Mesodermal cell (in vitro differentiated cells): Measurements from ENCODE around the gene COLEC12.

Experiments used
- H3K27ac ChIP-seq: 2 replicates; pipeline ENCODE4 v1.7.0; 2013; ENCODE audit warnings: mild to moderate bottlenecking, low read depth, low read length, moderate library complexity; ENCODE audit not compliant: severe bottlenecking
- H3K36me3 ChIP-seq: 2 replicates; pipeline ENCODE4 v1.7.1; 2013; ENCODE audit warnings: mild to moderate bottlenecking, low read length, moderate library complexity; ENCODE audit not compliant: control insufficient read depth, insufficient read depth
- H3K4me1 ChIP-seq: one replicate; pipeline ENCODE4 v1.7.1; 2013; ENCODE audit warnings: mild to moderate bottlenecking, low read length; ENCODE audit not compliant: insufficient read depth, control insufficient read depth, poor library complexity, severe bottlenecking
- H3K4me3 ChIP-seq: 2 replicates; pipeline ENCODE4 v1.7.0; 2013; ENCODE audit warnings: low read length, control low read depth, mild to moderate bottlenecking; ENCODE audit not compliant: insufficient read depth, poor library complexity, severe bottlenecking; ENCODE audit errors: extremely low read depth
- H3K9me3 ChIP-seq: 2 replicates; pipeline ENCODE4 v1.7.1; 2013; ENCODE audit warnings: mild to moderate bottlenecking, low read length, moderate library complexity; ENCODE audit not compliant: control insufficient read depth
- WGBS, 2 experiments: methylation state at CpG; one replicate each; pipeline ENCODE4 v1.1.5; 2013; ENCODE audit warnings: missing lambda C conversion rate in 2 of 2; ENCODE audit not compliant: insufficient coverage in 2 of 2; 5-methylcytosine and 5-hydroxymethylcytosine counted together

Gene COLEC12

DNA sequence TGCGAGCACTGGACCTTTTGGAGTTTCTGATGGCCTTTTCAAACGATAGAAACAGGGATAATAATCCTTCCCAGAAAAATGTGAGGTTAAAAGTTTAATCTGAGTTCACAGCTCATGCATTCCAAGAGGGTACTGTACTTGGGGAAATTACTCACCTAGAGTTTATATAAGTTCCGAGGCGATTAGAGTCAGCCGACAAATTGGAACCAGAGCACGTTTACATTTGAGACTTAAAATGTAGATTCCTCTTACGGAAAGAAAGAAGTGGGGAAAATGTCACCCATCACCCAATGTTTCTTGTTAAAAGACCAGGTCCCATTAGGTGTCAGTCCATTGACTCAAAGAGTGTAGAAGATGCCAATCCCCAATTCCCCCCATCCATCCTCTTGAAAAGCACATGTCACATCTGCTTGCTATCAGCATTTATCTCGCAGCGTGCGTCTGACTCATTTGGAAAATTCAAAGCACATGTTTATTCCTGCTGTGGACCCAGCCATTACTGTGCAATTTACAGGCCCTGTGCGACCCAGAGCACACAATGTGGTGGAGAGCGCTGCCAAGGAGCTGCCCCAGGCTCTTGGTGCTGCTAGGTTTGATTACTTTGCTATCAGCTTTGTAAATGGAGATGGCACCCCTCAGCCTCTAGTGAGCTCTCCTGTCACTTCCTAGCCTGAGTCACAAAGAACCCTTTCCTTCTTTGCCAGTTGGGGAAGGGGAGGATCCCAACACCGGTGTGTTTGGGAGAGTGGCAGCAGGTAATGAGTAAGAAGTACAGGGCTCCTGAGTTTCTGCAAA, 104.8 kb downstream of the COLEC12 start:
- H3K36me3 ChIP-seq: peaks cover 5% of the 10 kb centered on the region
- H3K4me3 ChIP-seq: no peak overlapping the region
- H3K9me3 ChIP-seq: no peaks in the 10 kb centered on the region
- peak overlapping the region; percentile 79 for H3K27ac ChIP-seq
- H3K4me1 ChIP-seq: peaks cover 20% of the 10 kb centered on the region
- WGBS, 2 experiments: 82 to 85% methylated on average over 10 of the region's 13 CpGs

DNA sequence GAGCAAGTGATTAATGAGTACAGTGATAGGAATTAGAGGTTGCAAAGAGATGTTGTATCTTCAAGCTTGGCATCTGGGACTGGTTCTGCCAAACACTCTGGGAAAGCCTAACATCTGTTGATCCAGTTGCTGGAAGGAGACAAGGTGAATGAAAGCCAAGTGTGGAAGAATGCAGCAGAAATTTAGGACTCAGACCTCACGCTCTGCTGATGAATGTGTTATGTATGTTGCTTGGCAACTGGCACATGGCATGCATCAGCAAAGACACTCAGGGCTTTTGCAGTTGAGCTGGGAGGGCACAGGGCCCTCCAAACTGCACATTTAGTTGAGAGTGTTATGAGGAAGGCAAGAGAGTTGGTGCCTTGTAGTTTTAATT, 105.5 kb downstream of the COLEC12 start:
- 75 to 92% methylated on average over 1 of the region's 1 CpG for WGBS, 2 experiments
- no peaks in the 10 kb centered on the region for H3K9me3 ChIP-seq
- peak overlapping the region; percentile 79 for H3K27ac ChIP-seq
- H3K4me3 ChIP-seq: no peak overlapping the region
- peaks cover 20% of the 10 kb centered on the region for H3K4me1 ChIP-seq
- H3K36me3 ChIP-seq: peaks cover 5% of the 10 kb centered on the region

DNA sequence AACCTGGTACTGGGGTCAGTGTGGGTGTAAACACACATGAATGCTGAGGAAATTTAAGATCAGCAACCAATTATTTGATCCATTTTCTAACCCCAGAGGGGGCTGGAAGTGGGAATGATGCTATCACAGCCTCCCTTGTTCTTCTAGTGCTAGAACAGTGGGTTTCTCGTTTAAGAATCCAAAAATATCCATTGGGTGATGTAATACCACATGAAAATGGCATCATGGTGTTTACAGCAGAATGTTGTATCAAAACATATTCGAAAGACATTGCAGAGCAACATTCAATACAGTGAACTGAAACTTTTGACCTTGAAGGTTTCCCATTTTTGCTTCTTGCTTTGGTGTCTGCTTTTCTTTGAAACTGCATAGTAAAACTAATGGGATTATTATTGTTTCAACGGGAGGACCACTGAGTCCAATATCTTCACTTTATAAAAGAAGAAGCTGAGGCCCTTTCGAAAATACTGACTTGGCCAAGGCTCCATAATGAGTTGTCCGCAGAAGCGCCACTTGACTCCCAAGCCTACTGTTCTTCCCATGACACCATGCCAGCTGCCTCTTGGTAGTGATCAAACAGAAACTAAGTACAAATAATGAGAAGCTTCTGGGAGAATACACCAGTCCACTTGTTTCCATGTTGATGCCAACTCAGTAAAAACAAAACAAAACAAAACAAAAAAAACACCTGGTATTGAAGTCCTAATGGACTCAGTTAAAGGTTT, 106.1 kb downstream of the COLEC12 start:
- Histone ChIP-seq H3K9me3 (no peaks in the 10 kb centered on the region), H3K4me1 (peaks cover 20% of the 10 kb centered on the region), H3K27ac (peak overlapping the region; percentile 79), H3K36me3 (peaks cover 5% of the 10 kb centered on the region), H3K4me3 (no peak overlapping the region)
- WGBS, 2 experiments: 92 to 97% methylated on average over 5 to 6 of the region's 6 CpGs

DNA sequence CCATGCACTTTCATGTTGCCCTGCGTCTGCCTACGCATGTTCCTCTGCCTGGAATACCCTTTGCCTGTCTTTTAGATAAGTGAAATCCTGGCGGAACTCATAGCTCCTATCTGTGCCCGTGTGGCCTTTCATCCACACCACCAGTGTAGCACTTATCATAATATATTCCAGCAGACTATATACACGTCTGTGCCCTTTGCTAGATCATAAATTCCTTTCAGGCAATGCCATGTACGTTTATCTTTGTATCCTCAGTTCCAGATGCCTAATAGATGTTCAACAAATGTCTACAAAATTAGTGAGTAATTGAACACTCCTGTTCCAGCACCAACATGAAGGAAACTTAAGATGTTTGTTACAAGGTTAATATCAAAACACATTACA, 106.9 kb downstream of the COLEC12 start:
- Histone ChIP-seq H3K36me3 (peaks cover 6% of the 10 kb centered on the region), H3K27ac (no peak overlapping the region), H3K4me3 (no peak overlapping the region), H3K9me3 (no peaks in the 10 kb centered on the region), H3K4me1 (peaks cover 20% of the 10 kb centered on the region)
- WGBS, 2 experiments: 92 to 100% methylated on average over 5 to 6 of the region's 6 CpGs

DNA sequence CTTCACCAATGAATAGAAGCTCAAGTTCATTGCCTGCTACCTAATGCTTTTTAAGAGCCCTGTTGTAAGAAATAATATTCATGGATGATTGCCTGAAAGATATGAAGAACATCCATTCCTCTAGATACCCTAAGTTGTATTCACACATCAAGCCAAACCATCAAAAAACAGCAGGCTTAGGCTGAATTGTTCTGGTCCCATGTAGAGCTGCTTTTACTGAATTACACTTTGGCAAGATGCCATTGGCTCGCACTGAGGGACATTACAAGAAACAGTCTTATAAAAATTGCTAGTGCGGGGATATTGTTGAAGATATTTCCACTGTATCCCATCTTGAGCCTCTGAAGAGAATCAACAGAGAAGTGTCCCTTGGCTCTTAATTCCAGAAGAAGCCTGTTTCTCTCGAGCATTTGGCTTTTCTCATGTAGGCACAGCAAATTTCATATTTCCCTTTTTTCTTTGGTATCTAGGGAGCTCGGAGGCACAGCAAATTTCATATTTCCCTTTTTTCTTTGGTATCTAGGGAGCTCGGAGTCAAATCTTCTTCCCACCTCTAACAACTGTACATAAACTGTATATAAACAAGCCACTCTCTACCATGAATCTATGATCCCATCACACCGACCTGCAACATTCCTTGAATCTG, 107.5 kb downstream of the COLEC12 start:
- Histone ChIP-seq H3K36me3 (peaks cover 8% of the 10 kb centered on the region), H3K27ac (no peak overlapping the region), H3K4me1 (peaks cover 20% of the 10 kb centered on the region), H3K9me3 (no peaks in the 10 kb centered on the region), H3K4me3 (no peak overlapping the region)
- 94 to 97% methylated on average over 5 of the region's 6 CpGs for WGBS, 2 experiments

DNA sequence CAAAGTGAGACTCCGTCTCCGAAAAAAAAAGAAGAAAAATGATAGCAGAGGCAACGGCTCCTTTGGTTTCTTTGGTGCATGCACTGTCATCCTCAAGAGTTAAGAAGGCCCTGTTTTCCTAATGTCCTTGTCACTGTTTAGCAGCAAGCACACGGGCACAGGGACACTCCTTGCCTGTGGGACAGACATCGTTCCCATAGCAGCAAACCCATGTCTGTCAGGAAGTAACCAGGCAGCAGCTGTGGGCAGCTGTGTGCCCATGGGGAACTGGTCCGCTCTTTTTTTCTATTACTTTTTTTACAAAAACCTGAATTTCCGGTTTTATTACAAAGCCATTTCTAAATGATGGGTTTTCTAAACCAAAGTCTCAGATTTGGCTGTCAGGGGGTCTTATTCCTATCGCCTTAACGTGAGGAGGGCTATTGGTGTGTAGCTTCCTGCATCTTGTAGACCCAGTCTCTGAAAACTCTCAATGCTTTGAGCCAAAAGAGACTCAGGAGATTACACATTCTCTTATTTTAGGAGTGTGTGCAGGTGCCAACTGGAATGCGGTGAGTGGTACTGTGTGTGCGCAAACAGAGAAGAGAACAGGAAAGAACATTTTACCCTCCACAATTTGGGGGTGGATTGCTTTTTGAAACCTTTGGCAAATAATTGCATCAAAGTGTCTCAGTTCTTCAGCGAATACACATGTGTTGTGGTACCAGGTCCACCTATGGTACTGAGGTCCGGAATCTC, 109.6 kb downstream of the COLEC12 start:
- WGBS, 2 experiments: 96% methylated on average over 9 to 12 of the region's 13 CpGs
- Histone ChIP-seq H3K36me3 (peaks cover 12% of the 10 kb centered on the region), H3K4me3 (no peak overlapping the region), H3K9me3 (no peaks in the 10 kb centered on the region), H3K4me1 (peaks cover 8% of the 10 kb centered on the region), H3K27ac (no peak overlapping the region)

DNA sequence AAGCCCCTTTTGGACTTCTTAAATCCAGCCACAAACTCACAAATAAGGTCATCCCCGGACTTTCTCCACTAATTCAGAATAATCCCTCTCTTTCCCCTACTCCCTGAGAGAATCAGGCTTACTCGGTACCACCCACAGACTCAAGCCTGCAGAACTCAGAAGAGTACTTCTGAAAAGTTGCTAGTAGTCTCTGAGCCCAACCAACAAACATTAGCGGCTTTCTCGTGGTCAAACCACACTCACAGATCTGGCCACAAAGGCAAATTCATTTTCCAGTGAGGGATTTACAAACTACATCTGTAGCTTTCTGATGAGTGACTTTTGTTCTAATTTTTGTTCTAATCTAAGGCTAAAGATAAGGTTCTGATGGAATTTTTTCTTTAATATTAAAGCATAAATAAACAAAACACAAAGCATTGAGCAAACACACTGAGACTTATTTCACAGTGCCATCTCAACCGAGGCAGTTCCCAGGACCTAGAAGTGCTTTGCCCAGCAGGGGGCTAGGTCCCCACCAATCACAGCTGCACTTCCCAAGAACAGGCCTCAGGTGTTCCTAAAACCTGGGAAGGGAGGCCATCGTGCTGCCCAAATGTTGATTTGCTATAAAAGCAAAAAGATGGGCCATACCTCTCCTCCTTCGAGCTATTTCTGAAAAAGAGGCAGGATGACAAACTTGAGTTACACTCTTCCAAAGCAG, 110.7 kb downstream of the COLEC12 start:
- H3K27ac ChIP-seq: no peak overlapping the region
- peaks cover 12% of the 10 kb centered on the region for H3K36me3 ChIP-seq
- no peaks in the 10 kb centered on the region for H3K9me3 ChIP-seq
- H3K4me1 ChIP-seq: no peaks in the 10 kb centered on the region
- no peak overlapping the region for H3K4me3 ChIP-seq
- WGBS, 2 experiments: 65 to 66% methylated on average over 4 of the region's 7 CpGs

DNA sequence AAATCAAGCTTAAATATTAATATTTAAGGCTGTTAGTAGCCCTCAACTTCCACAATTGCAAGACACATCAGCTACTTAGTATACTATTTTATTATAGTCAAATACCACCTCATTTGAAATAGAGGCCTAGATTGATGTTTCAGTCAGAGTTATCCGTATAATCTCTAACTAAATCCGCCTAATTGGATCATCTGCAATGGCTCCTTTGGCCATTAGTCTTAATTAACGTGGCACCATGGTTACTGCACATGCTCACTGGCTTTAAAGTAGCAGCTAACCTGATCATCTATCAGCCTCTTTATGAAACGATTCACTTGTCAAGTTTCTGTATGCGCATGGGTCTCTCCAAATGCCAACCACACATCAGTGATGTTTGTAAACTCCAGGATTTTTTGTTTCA, 112.3 kb downstream of the COLEC12 start:
- H3K9me3 ChIP-seq: no peaks in the 10 kb centered on the region
- WGBS, 2 experiments: 91 to 100% methylated on average over 3 to 5 of the region's 5 CpGs
- H3K36me3 ChIP-seq: peaks cover 12% of the 10 kb centered on the region

DNA sequence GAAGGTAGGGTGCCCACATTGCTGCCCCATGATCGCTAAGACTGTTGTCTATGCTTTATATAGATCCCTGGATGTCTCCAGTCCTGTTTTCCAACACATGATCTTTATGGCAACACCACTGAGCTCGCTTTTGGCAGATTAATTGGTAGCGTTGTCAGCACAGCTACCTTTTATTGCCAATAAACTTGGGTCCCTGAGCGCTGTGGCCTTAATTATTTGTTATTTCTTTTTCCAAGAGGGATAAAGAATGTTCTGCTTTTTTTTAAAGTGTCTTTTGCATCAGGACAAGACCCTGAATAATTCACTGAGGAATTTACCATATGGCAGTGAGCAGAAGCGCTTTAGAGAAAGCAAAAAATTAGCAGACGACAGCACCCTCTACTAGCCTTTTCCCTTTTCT, 113.5 kb downstream of the COLEC12 start:
- Histone ChIP-seq H3K36me3 (peaks cover 12% of the 10 kb centered on the region), H3K4me1 (no peaks in the 10 kb centered on the region), H3K27ac (no peak overlapping the region), H3K9me3 (no peaks in the 10 kb centered on the region), H3K4me3 (no peak overlapping the region)
- WGBS, 2 experiments: 85 to 96% methylated on average over 4 to 5 of the region's 6 CpGs

More for the DNA sequence above, 112.3 kb downstream of the COLEC12 start:
- Histone ChIP-seq H3K4me1 (no peaks in the 10 kb centered on the region), H3K27ac (no peak overlapping the region), H3K4me3 (no peak overlapping the region)

DNA sequence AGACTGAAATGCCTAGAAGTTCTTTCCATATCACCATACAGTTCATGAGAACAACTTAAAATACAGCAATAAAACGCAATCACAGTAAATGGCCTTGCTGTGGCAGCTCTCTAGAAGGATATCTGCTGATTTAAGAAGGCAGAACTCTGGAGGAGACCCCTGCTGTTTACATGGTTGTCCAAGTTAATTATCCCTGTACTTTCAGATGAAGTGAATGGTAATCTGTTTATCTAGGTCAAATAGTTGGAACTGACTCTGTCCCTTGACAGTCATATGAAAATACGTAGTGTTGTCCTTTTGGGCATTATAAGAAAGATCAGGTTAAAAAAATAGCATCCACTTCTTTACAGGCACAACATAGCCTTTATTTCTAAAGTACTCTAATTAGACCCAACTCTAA, 115.6 kb downstream of the COLEC12 start:
- peaks cover 12% of the 10 kb centered on the region for H3K36me3 ChIP-seq
- H3K4me1 ChIP-seq: no peaks in the 10 kb centered on the region
- 90% methylated on average over 2 of the region's 2 CpGs; no CpG with 5 or more reads in 1 of the 2 experiments for WGBS, 2 experiments
- H3K4me3 ChIP-seq: no peak overlapping the region
- no peak overlapping the region for H3K27ac ChIP-seq
- H3K9me3 ChIP-seq: no peaks in the 10 kb centered on the region
